CD1c-positive myeloid dendritic cell (primary cell): ENCODE data around the gene DGKD.
"Not testable (repeated sequence)": the region's sequence is repeated elsewhere in the genome, so short reads cannot be mapped to it uniquely, and the experiment has no call there.

Source experiments
- DNase-seq: peaks from one replicate; pipeline ENCODE4 v3.0.0-alpha.2; 2016; ENCODE audit errors: extremely low spot score

The DGKD gene

GRCh38 chr2:233360771-233361176 lies 6.5 kb downstream of the DGKD start:
- DNase-seq: no peak

DNA sequence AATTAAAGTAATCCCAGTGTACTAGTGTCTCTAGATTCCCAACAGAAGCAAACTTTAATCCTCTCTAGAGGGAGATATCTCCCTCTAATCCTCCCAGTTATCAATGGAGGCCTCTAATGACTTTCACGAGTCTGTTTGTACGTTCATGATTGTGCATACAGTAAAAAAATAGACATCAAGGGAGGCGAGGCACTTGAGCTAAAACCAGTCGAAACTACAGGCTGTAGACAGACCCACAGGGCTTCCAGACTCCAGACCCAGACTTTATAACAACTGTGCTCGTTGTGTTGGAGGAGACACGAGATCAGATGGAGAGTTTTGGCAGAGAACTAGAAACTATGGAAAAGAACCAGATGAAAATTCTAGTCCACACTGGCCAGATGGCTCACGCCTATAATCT lies 7.0 kb downstream of the DGKD start:
- no peak for DNase-seq

GRCh38 chr2:233362742-233363141 lies 8.4 kb downstream of the DGKD start:
- DNase-seq: no peak

DNA sequence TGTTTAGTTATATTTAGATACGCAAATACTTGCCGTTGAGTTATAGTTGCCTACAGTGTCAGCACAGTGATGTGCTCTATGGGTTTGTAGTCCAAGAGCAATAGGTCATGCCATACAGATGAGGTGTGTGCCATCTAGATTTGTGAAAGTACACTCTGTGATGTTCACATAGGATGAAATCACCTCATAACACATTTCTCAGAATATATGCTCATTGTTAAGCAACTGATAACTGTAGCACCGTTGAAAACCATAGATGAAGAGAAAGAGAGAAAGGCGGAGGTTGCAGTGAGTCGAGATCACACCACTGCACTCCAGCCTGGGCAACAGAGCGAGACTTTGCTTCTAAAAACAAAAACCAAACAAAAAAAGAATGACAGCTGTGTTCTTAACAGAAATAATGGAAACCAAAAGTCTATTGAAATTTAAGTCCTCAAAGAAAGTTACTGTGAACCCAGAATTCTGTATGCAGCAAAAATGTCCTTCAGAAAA lies 9.5 kb downstream of the DGKD start:
- DNase-seq: no peak

DNA sequence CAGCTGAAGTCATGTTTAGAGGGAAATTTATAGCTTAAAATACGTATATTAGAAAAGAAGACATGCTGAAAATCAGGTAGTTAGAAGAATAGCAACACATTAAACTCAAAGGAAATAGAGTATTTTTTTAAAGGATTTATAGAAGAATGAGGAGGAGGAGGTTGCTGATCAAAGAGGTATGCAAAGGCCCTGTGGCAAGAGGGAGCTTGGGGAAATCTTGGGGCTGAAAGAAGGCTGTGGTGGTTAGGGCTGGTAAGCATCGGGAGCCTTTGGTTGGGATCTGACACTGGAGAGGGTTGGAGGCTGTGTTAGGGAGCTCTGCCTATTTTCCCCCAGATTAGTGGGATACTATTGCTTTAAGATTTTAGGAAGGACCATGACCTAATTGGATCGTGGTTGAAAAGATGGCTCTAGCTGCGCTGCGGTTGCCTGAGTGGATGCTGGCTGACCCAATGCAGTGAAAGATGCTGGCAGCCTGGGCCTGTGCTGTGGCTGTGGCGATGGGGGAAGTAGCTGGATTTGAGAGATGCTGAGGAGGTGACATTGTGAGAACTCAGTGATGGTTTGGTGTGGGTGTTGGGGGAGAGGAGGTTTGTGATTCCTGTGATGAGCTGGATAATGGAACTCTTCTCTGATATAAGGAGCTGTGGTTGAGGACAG lies 11.7 kb downstream of the DGKD start:
- no peak for DNase-seq

DNA sequence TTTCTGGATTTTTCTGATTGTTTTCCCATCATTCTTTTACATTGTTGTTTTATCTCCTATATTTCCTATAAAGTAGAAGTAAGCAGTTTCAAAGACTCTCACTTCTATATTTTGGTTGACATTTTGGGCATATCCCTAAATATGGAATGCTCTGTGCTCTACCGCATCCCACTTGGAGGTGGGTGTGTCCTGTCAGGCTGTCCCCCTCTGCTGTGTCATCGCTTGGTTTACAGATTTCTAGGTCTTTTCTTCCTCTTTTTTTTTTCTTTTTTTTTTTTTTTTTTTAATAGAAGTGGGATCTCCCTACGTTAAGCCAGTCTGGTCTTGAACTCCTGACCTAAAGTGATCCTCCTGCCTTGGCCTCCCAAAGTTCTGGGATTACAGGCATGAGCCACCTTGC lies 13.3 kb downstream of the DGKD start:
- DNase-seq: peak; percentile 31

- no peak for DNase-seq
These were observed 14.5 kb downstream of the DGKD start for GRCh38 chr2:233368756-233369155.

DNA sequence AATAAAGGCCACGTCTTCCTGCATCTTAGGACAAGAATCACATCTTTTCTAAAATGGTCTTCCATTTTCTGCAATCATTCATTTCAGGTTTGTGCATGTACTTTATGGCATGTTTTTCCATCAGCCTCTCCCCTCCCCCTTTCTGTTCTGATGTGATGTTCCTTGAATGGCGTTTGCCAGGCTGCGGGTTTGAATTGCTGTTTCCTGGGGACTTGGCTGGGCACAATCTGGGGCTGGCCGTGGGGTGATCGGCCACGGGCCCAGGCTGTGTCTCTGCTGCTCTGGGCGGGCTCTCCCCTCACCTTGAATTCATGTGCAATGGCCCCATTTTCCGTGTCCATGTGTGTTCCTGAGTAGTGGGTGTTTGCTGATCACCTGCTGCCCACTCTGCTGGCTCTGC lies 15.2 kb downstream of the DGKD start:
- no peak for DNase-seq

GRCh38 chr2:233369897-233370685 lies 15.8 kb downstream of the DGKD start:
- peak; percentile 24 for DNase-seq

GRCh38 chr2:233371641-233372040 lies 17.3 kb downstream of the DGKD start:
- DNase-seq: no peak

DNA sequence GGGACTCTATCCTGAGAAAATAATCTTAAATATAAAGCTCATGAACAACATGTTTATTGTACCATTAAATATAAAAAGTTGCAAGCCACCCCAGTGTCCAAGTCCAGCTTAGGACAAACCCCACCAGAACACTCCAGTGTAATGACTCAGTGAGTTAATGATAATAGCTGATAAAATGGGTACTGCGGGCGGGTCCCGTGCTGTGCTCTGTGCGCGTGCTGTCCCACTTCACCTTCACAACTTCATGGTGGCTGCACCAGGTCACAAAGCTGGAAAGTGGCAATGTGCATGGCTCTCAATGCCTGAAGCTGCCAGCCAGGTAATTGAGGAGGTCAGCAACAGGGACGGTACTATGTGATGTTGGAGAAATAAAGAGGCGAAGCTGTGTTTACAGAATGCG lies 18.6 kb downstream of the DGKD start:
- no peak for DNase-seq

DNA sequence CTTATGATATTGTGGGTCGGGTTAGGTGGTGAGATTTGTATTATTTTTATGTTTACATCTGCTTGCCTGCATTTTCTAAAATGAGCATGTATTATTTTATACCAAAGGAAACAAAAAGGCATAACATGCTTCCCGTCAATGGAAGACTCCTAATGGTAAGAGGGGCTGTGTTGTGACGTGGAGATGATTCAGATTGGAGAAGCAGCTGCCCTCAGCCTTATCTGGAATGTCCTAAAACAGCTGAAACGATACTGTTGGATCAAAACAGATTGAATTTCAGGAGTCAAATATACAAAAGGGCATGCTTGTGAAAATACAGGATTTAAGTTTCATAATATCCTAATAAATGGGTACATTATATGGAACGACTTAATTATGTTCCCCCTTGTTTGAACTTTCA lies 19.0 kb downstream of the DGKD start:
- no peak for DNase-seq

GRCh38 chr2:233374776-233375175 lies 20.5 kb downstream of the DGKD start:
- DNase-seq: not testable (repeated sequence)

DNA sequence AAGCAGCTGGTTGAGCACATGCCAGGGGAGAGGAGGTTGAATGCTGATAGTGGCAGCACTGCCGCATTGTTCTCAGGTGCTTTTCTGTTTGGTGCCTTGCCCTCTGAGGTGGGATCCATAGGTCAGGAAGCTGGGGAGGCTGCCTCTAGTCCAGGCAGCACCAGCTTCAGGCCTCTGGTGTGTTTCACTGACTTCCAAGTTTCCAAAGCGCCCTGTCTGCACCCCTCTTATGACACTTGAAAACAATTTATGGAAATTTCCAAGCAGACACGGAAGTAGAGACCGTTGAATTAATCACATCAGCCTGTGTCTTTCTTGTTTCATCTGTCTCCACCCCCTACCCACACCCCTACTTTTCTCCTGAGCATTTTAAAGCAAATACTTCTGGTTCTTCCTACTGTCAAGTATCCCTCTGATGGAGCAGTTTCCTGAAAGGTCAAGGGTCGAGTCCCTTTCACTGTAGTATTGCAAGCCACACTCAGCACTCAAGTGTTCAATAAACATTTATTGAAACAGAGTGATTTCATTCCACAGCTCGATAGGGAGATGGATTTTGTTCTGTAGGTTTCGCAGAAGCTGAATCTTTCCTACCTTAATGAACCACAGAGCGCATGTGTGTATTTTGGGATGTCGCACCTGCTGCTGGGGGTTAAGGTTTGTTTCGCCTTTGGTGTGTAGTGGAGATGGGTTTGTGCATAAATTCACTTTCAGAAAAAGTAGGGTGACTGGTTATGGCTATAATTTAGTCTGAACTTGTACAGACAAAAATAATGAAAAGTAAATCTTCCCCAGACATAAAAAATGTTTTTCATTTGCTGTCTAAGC lies 21.4 kb downstream of the DGKD start:
- DNase-seq: no peak

- DNase-seq: no peak
These were observed 24.7 kb downstream of the DGKD start for GRCh38 chr2:233379034-233379433.

- DNase-seq: no peak
These were observed 25.1 kb downstream of the DGKD start for GRCh38 chr2:233379441-233379840.

DNA sequence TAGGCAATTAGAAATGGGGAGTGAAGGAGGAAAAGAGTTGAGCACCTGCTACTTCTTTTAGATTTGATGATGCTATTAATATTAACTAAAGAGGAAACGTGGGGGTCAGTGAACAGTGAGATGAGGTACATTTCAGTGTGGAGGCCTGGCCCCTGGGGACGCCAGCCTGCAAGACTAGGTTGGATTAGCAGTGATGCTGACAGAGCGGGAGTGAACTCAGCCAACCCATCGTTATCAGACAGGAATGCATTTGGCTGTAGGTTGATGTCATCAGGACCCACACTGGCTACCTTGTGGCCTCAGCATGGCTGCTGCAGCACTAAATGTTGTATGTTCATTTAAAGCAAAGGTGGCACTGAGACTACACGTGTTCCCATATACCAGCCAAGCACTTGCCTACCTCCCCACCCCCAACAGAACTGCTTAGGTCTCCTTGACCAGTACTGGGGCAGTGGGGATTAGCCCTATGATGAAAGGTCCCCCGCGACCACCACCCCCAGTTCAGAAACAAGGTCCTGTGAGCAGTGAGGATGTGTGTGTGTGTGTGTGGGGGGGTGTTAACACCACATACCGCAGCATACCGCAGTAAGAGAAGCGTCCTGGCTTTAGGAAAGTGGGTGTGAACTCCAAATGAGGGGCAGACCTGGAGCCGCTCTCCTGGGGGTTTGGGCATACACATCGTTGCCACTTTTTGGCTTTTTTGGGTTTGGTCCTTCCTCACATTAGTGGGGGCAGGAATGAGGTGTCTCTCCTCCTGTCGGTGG lies 26.0 kb downstream of the DGKD start:
- no peak for DNase-seq

GRCh38 chr2:233380995-233381637 lies 26.8 kb downstream of the DGKD start:
- DNase-seq: no peak

DNA sequence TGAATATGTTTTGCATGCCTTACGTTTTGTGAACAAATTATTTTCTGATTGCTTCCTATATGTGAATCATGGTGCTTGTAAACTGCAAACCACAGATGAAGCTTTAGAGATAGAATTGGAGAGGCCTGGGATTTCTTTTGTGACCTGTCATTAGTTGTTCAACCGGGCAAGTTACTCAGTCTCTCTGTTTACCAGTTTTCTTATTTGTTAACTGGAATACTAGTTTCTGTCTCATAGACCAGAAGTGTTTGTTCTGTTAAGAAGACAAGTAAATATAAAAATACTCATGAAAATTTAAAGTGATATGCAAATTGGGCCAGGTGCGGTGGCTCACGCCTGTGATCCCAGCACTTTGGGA lies 27.3 kb downstream of the DGKD start:
- DNase-seq: no peak

DNA sequence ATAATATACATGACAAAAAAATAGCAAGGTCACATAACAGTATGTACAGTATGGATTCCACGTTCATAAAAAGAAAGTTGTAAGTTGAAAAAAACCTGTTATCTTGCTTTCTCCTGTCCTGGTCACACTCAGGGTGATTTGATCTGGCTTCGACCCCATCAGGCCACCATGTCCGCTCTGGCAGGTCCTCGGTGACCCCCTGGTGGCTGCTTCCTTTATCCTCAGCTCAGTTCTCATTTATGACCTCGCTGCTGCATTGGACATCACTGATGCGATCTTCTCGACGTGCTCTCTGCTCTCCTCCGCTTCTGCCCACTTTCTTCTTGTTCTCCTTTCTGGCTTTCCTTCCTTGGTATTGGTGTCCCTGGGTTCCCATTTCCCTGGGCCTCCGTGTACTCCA lies 29.7 kb downstream of the DGKD start:
- peak; percentile 16 for DNase-seq

- no peak for DNase-seq
These were observed 30.7 kb downstream of the DGKD start for GRCh38 chr2:233384811-233385488.
